Kidney (tissue), 14 donors: ENCODE data around the gene KDM6B. TPM values are rescaled to one million over a fixed set of nuclear protein-coding genes. Genes with fewer than 3 reads are reported as not detected.

ENCODE experiments used
- DNase-seq, 5 donors: peaks; one replicate each; pipeline ENCODE4 v3.0.0-alpha.2; 2013 to 2020
- FAIRE-seq: peaks from 2 replicates; lab custom pipeline; 2012; peaks lifted over from hg19 to GRCh38; lab: Jason Lieb, UNC
- H3K27ac ChIP-seq, 2 donors: one replicate each; pipeline ENCODE4 v1.7.0; 2013; ENCODE audit warnings: low read depth in 2 of 2, low read length in 2 of 2, inconsistent platforms in 1 of 2
- H3K27me3 ChIP-seq: one replicate; pipeline ENCODE4 v1.7.1; 2013; ENCODE audit warnings: low read length, inconsistent platforms; ENCODE audit not compliant: control insufficient read depth, insufficient read depth
- H3K36me3 ChIP-seq, 3 donors: one replicate each; pipeline versions ENCODE4 v1.7.0 to v1.7.1; 2013; ENCODE audit warnings: low read length in 3 of 3, control low read depth in 1 of 3, inconsistent platforms in 1 of 3; ENCODE audit not compliant: insufficient read depth in 3 of 3, control insufficient read depth in 2 of 3
- H3K4me1 ChIP-seq, 3 donors: one replicate each; pipeline versions ENCODE4 v1.7.0 to v1.7.1; 2013; ENCODE audit warnings: low read length in 3 of 3, inconsistent platforms in 1 of 3, low read depth in 1 of 3; ENCODE audit not compliant: control insufficient read depth in 2 of 3, insufficient read depth in 2 of 3
- H3K4me3 ChIP-seq, 3 donors: one replicate each; pipeline versions ENCODE4 v1.7.0 to v1.8.1; 2013; ENCODE audit warnings: low read length in 3 of 3, control low read depth in 1 of 3, inconsistent platforms in 1 of 3
- H3K9ac ChIP-seq, 3 donors: one replicate each; pipeline versions ENCODE4 v1.7.0 to v1.7.1; 2013; ENCODE audit warnings: low read length in 3 of 3, control low read depth in 1 of 3, inconsistent platforms in 1 of 3
- H3K9me3 ChIP-seq, 3 donors: one replicate each; pipeline versions ENCODE4 v1.7.0 to v1.7.1; 2013; ENCODE audit warnings: low read length in 3 of 3, control low read depth in 1 of 3, inconsistent platforms in 1 of 3; ENCODE audit not compliant: control insufficient read depth in 2 of 3, insufficient read depth in 1 of 3
- CTCF ChIP-seq: IDR thresholded peaks from 3 replicates; pipeline ENCODE4 v1.5.1; 2012; ENCODE audit warnings: mild to moderate bottlenecking, moderate library complexity, borderline replicate concordance; ENCODE audit not compliant: insufficient read depth; ENCODE audit errors: extremely low read depth
- intact Hi-C: fragments of 100-400 bp; cut with DNase I; formaldehyde crosslinking; loops from one replicate; pipeline ENCODE4 v1.11.1; 2022
- polyA plus RNA-seq: library from polyadenylated mRNA; stranded (reverse); fragments of 350-450 nt; fragmentation: Illumina TruSeq; extraction: RNeasy Lipid Tissue Mini Kit (QIAGEN cat#74804); gene quantifications from one replicate; pipeline ENCODE4 v1.2.3, GENCODE V29; 2014; ENCODE audit warnings: low read depth, low replicate concordance; ENCODE audit not compliant: insufficient read depth
- total RNA-seq: library from RNA; stranded (reverse); fragmentation: NEBNext Ultra II Directional; extraction: Animal tissue kit (Norgen Biotek cat#: 25700); gene quantifications from one replicate; pipeline ENCODE4 v1.2.1, GENCODE V29; 2021
- donor health status: control.
- donor health status: control.
- donor health status: control.
- donor health status: control.
- donor health status: control.
- donor health status: DM: yes; HTN: yes; CAD: no.
- donor health status: Normal renal cell carcinoma (clear cell type).

KDM6B gene
- total and polyA plus RNA-seq, 2 donors from 2014 or later: 3.9 to 32.3 TPM

- TF ChIP-seq CTCF: no peak
- Histone ChIP-seq H3K4me3 (no peak overlapping the region), H3K27me3 (no peaks in the 10 kb centered on the region), H3K4me1 (peaks cover 2 to 15% (median 8%) of the 10 kb centered on the region in 3 donors), H3K27ac (no peak overlapping the region), H3K9ac (no peak overlapping the region), H3K9me3 (no peaks in the 10 kb centered on the region), H3K36me3 (peaks cover 1 to 25% (median 18%) of the 10 kb centered on the region in 3 donors)
- peak in 1 of 5 donors; percentile 55 for DNase-seq
- no peak for FAIRE-seq
- intact Hi-C loops: no loop called here
These were observed 12.2 kb downstream of the KDM6B start for GRCh38 chr17:7846063-7846735.

GRCh38 chr17:7846765-7847661 lies 13.0 kb downstream of the KDM6B start:
- FAIRE-seq (no peak), DNase-seq (peak in 2 of 5 donors; percentile 65 to 83)
- intact Hi-C loops: no loop called here
- H3K36me3 ChIP-seq: peaks cover 2 to 32% (median 18%) of the 10 kb centered on the region in 3 donors
- peaks cover 0 to 17% (median 8%) of the 10 kb centered on the region in 3 donors for H3K4me1 ChIP-seq
- TF ChIP-seq CTCF: no peak
- no peaks in the 10 kb centered on the region for H3K27me3 ChIP-seq
- H3K9ac ChIP-seq: no peak overlapping the region
- H3K27ac ChIP-seq: no peak overlapping the region
- no peaks in the 10 kb centered on the region for H3K9me3 ChIP-seq
- no peak overlapping the region for H3K4me3 ChIP-seq

- no peaks in the 10 kb centered on the region for H3K27me3 ChIP-seq
- no peak overlapping the region for H3K27ac ChIP-seq
- peaks cover 0 to 16% (median 8%) of the 10 kb centered on the region in 3 donors for H3K4me1 ChIP-seq
- intact Hi-C loops: no loop called here
- H3K9me3 ChIP-seq: no peaks in the 10 kb centered on the region
- FAIRE-seq: no peak
- TF ChIP-seq CTCF: no peak
- DNase-seq: peak in 1 of 5 donors; percentile 46
- H3K36me3 ChIP-seq: peaks cover 8 to 42% (median 23%) of the 10 kb centered on the region in 3 donors
- H3K4me3 ChIP-seq: no peak overlapping the region
- no peak overlapping the region for H3K9ac ChIP-seq
These were observed 14.1 kb downstream of the KDM6B start for GRCh38 chr17:7848131-7848579.
